HepG2 (cell line): ENCODE measurements around the gene HNRNPA1. TPM values are rescaled to one million over a fixed set of nuclear protein-coding genes. Genes with fewer than 3 reads are reported as not detected.

Source experiments
- AKAP8 ChIP-seq: sonication (generic); formaldehyde crosslinking; IDR thresholded peaks from 2 replicates; pipeline ENCODE4 v1.5.1; 2020; ENCODE audit warnings: mild to moderate bottlenecking, missing genetic modification reagents
- ELF4 ChIP-seq: sonication (generic); formaldehyde crosslinking; IDR thresholded peaks from 2 replicates; pipeline ENCODE4 v1.5.0; 2020; ENCODE audit warnings: missing genetic modification reagents, mild to moderate bottlenecking, moderate library complexity, borderline replicate concordance
- FIP1L1 ChIP-seq: fragments of 200-400 bp; formaldehyde crosslinking; IDR thresholded peaks from 2 replicates; pipeline ENCODE4 v1.6.1; 2018; ENCODE audit warnings: low read depth, mild to moderate bottlenecking, low read length, moderate library complexity, borderline replicate concordance; ENCODE audit not compliant: insufficient read depth
- KAT7 ChIP-seq: IDR thresholded peaks from 2 replicates; pipeline ENCODE4 v1.6.1; 2018; ENCODE audit warnings: borderline replicate concordance, missing compliant biosample characterization
- MED1 ChIP-seq: sonication (generic); formaldehyde crosslinking; IDR thresholded peaks from 2 replicates; pipeline ENCODE4 v1.4.0; 2020; ENCODE audit warnings: missing genetic modification reagents
- MXI1 ChIP-seq: IDR thresholded peaks from 3 replicates; pipeline ENCODE4 v1.6.1; 2012; ENCODE audit warnings: low read depth, low read length, inconsistent platforms, borderline replicate concordance
- NFKBIZ ChIP-seq: IDR thresholded peaks from 2 replicates; pipeline ENCODE4 v1.6.1; 2018; ENCODE audit warnings: missing genetic modification reagents, missing compliant biosample characterization
- SIX4 ChIP-seq: sonication (generic); formaldehyde crosslinking; IDR thresholded peaks from 2 replicates; pipeline ENCODE4 v1.4.0; 2020; ENCODE audit warnings: missing genetic modification reagents
- SOX6 ChIP-seq, 2 experiments: fragments of 450-650 bp in 1 of 2; sonication (generic) in 1 of 2; formaldehyde crosslinking in 1 of 2; IDR thresholded peaks; 2 replicates each; pipeline versions ENCODE4 v1.4.0 to v1.6.1; 2017 to 2020; ENCODE audit warnings: antibody characterized with exemption in 1 of 2, mild to moderate bottlenecking in 1 of 2, missing genetic modification reagents in 1 of 2
- U2AF2 ChIP-seq: fragments of 200-400 bp; formaldehyde crosslinking; IDR thresholded peaks from 2 replicates; pipeline ENCODE4 v1.6.1; 2017; ENCODE audit warnings: low read depth, mild to moderate bottlenecking, low read length
- WIZ ChIP-seq: sonication (generic); formaldehyde crosslinking; IDR thresholded peaks from 2 replicates; pipeline ENCODE4 v1.5.1; 2020; ENCODE audit warnings: mild to moderate bottlenecking, missing genetic modification reagents
- ZNF274 ChIP-seq: sonication (generic); formaldehyde crosslinking; IDR thresholded peaks from 2 replicates; pipeline ENCODE4 v1.5.1; 2020; ENCODE audit warnings: mild to moderate bottlenecking, missing genetic modification reagents
- ZNF709 ChIP-seq: sonication (generic); formaldehyde crosslinking; IDR thresholded peaks from 2 replicates; pipeline ENCODE4 v1.5.0; 2020; ENCODE audit warnings: mild to moderate bottlenecking, missing genetic modification reagents
- polyA plus RNA-seq, 8 experiments: library from polyadenylated mRNA; depleted of rRNA in 3 of 8; stranded (reverse) in 7 of 8; unstranded in 1 of 8; fragments of >200 nt; fragmentation: Illumina TruSeq in 4 of 8; extraction: Trizol in 4 of 8; gene quantifications; 2 replicates each; pipeline versions ENCODE4 v1.2.1 to v1.2.3, GENCODE V29; 2011 to 2016; ENCODE audit warnings: low read depth in 4 of 8, missing spikeins in 1 of 8, mixed read lengths in 1 of 8; ENCODE audit not compliant: insufficient read depth in 1 of 8
- total RNA-seq, 5 experiments: library from RNA; depleted of rRNA; stranded (reverse); fragments of >200 nt; fragmentation: Illumina TruSeq; extraction: Trizol; gene quantifications; 2 replicates each; pipeline ENCODE4 v1.2.3, GENCODE V29; 2016; ENCODE audit warnings: low read depth in 1 of 5
- TF ChIP-seq, protein P1 (sequence below): sonication (generic); formaldehyde crosslinking; IDR thresholded peaks from 2 replicates; pipeline ENCODE4 v1.5.0; 2020; ENCODE audit warnings: missing genetic modification reagents
- TF ChIP-seq, protein P2 (sequence below): sonication (generic); formaldehyde crosslinking; IDR thresholded peaks from 2 replicates; pipeline ENCODE4 v1.4.0; 2020; ENCODE audit warnings: missing genetic modification reagents
- TF ChIP-seq, protein P3 (sequence below): sonication (generic); formaldehyde crosslinking; IDR thresholded peaks from 2 replicates; pipeline ENCODE4 v1.9.0; 2021; ENCODE audit warnings: missing genetic modification reagents, mild to moderate bottlenecking, borderline replicate concordance
- TF ChIP-seq, protein P4 (sequence below): sonication (generic); formaldehyde crosslinking; IDR thresholded peaks from 2 replicates; pipeline ENCODE4 v1.8.1; 2023; ENCODE audit warnings: mild to moderate bottlenecking, inconsistent platforms, moderate library complexity, missing genetic modification reagents, borderline replicate concordance
- TF ChIP-seq, protein P5 (sequence below): sonication (generic); formaldehyde crosslinking; conservative IDR thresholded peaks from 2 replicates; pipeline ENCODE4 v1.4.0; 2020; ENCODE audit warnings: mild to moderate bottlenecking, missing genetic modification reagents, moderate library complexity

Gene HNRNPA1
- total and polyA plus RNA-seq, 2 of the 13 experiments (the other 11 are each of a cell fraction or from before 2014, with no cell fraction given) = 535 to 1,820 TPM

DNA sequence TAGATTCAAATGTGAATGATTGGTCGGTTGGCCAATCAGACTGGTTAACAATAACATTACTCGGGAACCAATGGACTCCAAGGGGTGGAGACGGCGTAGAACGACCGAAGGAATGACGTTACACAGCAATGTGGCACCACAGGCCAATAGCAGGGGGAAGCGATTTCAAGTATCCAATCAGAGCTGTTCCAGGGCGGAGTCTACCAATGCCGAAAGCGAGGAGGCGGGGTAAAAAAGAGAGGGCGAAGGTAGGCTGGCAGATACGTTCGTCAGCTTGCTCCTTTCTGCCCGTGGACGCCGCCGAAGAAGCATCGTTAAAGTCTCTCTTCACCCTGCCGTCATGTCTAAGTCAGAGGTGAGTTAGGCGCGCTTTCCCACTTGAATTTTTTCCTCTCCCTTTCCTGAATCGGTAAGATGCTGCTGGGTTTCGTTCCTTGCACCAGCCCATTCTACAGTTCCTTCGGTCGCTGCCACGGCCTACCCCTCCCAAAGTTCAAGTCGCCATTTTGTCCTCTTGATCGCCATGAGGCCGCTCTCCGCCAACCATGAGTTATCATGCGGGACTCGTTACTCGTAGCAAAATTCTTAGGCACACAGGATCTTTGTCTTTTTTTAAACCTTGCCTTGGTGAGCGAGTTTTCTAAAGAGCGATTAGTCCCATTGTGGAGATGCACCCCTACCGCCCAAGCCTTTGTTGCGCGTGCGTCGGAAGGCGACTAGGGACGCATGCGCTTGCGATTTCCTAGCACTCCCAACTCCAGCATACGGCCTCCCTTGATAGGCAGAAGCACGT, at the start of gene HNRNPA1 (continued):
- TF ChIP-seq, protein P1, sequence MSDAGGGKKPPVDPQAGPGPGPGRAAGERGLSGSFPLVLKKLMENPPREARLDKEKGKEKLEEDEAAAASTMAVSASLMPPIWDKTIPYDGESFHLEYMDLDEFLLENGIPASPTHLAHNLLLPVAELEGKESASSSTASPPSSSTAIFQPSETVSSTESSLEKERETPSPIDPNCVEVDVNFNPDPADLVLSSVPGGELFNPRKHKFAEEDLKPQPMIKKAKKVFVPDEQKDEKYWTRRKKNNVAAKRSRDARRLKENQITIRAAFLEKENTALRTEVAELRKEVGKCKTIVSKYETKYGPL (CRISPR knock-in tag) = no peak
- TF ChIP-seq, protein P2, sequence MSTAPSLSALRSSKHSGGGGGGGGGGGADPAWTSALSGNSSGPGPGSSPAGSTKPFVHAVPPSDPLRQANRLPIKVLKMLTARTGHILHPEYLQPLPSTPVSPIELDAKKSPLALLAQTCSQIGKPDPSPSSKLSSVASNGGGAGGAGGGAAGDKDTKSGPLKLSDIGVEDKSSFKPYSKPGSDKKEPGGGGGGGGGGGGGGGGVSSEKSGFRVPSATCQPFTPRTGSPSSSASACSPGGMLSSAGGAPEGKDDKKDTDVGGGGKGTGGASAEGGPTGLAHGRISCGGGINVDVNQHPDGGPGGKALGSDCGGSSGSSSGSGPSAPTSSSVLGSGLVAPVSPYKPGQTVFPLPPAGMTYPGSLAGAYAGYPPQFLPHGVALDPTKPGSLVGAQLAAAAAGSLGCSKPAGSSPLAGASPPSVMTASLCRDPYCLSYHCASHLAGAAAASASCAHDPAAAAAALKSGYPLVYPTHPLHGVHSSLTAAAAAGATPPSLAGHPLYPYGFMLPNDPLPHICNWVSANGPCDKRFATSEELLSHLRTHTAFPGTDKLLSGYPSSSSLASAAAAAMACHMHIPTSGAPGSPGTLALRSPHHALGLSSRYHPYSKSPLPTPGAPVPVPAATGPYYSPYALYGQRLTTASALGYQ = no peak
- peak; percentile 50; the same call in 1 of the 2 replicates for TF ChIP-seq ZNF274
- no peak; the same call in 1 of the 2 replicates for TF ChIP-seq ZNF709 (CRISPR knock-in tag)
- 0 out of 2 replicates have a peak, but pooled peaks have one; percentile 11 for TF ChIP-seq WIZ (CRISPR knock-in tag)
- peak; percentile 73 for TF ChIP-seq AKAP8 (CRISPR knock-in tag)
- TF ChIP-seq, protein P3, sequence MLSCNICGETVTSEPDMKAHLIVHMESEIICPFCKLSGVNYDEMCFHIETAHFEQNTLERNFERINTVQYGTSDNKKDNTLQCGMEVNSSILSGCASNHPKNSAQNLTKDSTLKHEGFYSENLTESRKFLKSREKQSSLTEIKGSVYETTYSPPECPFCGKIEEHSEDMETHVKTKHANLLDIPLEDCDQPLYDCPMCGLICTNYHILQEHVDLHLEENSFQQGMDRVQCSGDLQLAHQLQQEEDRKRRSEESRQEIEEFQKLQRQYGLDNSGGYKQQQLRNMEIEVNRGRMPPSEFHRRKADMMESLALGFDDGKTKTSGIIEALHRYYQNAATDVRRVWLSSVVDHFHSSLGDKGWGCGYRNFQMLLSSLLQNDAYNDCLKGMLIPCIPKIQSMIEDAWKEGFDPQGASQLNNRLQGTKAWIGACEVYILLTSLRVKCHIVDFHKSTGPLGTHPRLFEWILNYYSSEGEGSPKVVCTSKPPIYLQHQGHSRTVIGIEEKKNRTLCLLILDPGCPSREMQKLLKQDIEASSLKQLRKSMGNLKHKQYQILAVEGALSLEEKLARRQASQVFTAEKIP (CRISPR knock-in tag) = no peak
- 0 out of 2 replicates have a peak, but pooled peaks have one; percentile 33 for TF ChIP-seq NFKBIZ (CRISPR knock-in tag)
- TF ChIP-seq KAT7 (CRISPR knock-in tag) = peak; percentile 83; the same call in 1 of the 2 replicates
- TF ChIP-seq, protein P4, sequence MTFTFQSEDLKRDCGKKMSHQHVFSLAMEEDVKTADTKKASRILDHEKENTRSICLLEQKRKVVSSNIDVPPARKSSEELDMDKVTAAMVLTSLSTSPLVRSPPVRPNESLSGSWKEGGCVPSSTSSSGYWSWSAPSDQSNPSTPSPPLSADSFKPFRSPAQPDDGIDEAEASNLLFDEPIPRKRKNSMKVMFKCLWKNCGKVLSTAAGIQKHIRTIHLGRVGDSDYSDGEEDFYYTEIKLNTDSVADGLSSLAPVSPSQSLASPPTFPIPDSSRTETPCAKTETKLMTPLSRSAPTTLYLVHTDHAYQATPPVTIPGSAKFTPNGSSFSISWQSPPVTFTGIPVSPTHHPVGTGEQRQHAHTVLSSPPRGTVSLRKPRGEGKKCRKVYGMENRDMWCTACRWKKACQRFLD = peak; percentile 68; the same call in 1 of the 2 replicates
- TF ChIP-seq SIX4 (CRISPR knock-in tag) = peak; percentile 10; the same call in 1 of the 2 replicates
- TF ChIP-seq FIP1L1 = no peak
- peak; percentile 34; the same call in 1 of the 2 replicates for TF ChIP-seq MED1 (CRISPR knock-in tag)
- no peak for TF ChIP-seq U2AF2
- no peak for TF ChIP-seq SOX6 (IDR thresholded peaks at IDR 0.05)
- peak; percentile 12; the same call in 1 of the 2 replicates for TF ChIP-seq SOX6 (CRISPR knock-in tag; IDR thresholded peaks at IDR 0.05)
- TF ChIP-seq, protein P5, sequence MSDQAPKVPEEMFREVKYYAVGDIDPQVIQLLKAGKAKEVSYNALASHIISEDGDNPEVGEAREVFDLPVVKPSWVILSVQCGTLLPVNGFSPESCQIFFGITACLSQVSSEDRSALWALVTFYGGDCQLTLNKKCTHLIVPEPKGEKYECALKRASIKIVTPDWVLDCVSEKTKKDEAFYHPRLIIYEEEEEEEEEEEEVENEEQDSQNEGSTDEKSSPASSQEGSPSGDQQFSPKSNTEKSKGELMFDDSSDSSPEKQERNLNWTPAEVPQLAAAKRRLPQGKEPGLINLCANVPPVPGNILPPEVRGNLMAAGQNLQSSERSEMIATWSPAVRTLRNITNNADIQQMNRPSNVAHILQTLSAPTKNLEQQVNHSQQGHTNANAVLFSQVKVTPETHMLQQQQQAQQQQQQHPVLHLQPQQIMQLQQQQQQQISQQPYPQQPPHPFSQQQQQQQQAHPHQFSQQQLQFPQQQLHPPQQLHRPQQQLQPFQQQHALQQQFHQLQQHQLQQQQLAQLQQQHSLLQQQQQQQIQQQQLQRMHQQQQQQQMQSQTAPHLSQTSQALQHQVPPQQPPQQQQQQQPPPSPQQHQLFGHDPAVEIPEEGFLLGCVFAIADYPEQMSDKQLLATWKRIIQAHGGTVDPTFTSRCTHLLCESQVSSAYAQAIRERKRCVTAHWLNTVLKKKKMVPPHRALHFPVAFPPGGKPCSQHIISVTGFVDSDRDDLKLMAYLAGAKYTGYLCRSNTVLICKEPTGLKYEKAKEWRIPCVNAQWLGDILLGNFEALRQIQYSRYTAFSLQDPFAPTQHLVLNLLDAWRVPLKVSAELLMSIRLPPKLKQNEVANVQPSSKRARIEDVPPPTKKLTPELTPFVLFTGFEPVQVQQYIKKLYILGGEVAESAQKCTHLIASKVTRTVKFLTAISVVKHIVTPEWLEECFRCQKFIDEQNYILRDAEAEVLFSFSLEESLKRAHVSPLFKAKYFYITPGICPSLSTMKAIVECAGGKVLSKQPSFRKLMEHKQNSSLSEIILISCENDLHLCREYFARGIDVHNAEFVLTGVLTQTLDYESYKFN (CRISPR knock-in tag) = peak; percentile 6; the same call in 1 of the 2 replicates
- TF ChIP-seq MXI1 = peak; percentile 35; the same call in 2 of the 3 replicates
- peak; percentile 86; the same call in 1 of the 2 replicates for TF ChIP-seq ELF4 (CRISPR knock-in tag)
